LNCaP clone FGC (cell line): ENCODE data around the gene CASP9.

Source experiments
- DNase-seq: peaks from one replicate; pipeline ENCODE4 v3.0.0-alpha.2; 2011; ENCODE audit warnings: low read depth
- H3K4me3 ChIP-seq: 2 replicates; pipeline ENCODE4 v1.5.1; 2011; ENCODE audit warnings: mild to moderate bottlenecking, low read depth, low read length, control low read depth
- CTCF ChIP-seq: IDR thresholded peaks from 2 replicates; pipeline ENCODE4 v1.5.1; 2012; ENCODE audit warnings: mild to moderate bottlenecking; ENCODE audit not compliant: control insufficient read depth, insufficient read depth; ENCODE audit errors: extremely low read depth

Gene CASP9

DNA sequence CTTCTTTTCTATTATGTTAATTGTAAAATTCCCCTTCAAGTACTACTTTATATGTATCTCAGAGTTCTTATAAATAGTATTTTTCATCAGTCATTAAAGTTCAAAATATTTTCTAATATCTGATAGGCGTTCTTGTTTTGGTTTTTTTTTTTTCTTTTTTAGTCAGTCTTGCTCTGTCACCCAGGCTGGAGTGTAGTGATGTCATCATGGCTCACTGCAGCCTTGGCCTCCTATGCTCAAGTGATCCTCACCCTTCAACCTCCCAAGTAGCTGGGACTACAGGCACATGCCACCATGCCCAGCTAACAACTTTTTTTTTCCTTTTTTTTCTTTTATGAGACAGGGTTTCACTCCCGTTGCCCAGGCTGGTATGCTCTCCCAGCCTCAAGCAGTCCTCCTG, 33.6 kb upstream of the CASP9 start:
- no peak for DNase-seq
- TF ChIP-seq CTCF: no peak
- H3K4me3 ChIP-seq: no peak overlapping the region

- H3K4me3 ChIP-seq: no peak overlapping the region
- no peak for TF ChIP-seq CTCF
- no peak for DNase-seq
Measured at GRCh38 chr1:15557008-15557407, 33.0 kb upstream of the CASP9 start.

- no peak for DNase-seq
- H3K4me3 ChIP-seq: no peak overlapping the region
- TF ChIP-seq CTCF: no peak
Measured at GRCh38 chr1:15550573-15550972, 26.6 kb upstream of the CASP9 start.

DNA sequence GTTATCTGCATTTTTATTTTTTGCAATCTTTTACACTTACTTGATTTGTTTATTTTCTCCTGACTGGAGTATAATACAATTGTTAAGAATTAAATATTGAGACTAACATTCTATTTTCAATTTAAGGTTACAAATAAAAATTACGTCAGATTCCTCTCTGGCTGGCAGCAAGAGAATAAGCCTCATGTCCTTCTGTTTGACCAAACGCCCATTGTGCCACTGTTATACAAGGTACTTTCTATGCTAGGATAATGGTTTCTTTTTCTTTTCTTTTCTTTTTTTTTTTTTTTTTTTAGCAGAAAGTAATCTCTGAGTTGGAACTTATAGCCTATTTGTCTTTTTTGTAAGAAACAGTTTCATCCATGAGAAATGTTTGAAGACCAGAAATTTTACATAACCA, 22.6 kb upstream of the CASP9 start:
- TF ChIP-seq CTCF: no peak
- H3K4me3 ChIP-seq: no peak overlapping the region
- DNase-seq: no peak

DNA sequence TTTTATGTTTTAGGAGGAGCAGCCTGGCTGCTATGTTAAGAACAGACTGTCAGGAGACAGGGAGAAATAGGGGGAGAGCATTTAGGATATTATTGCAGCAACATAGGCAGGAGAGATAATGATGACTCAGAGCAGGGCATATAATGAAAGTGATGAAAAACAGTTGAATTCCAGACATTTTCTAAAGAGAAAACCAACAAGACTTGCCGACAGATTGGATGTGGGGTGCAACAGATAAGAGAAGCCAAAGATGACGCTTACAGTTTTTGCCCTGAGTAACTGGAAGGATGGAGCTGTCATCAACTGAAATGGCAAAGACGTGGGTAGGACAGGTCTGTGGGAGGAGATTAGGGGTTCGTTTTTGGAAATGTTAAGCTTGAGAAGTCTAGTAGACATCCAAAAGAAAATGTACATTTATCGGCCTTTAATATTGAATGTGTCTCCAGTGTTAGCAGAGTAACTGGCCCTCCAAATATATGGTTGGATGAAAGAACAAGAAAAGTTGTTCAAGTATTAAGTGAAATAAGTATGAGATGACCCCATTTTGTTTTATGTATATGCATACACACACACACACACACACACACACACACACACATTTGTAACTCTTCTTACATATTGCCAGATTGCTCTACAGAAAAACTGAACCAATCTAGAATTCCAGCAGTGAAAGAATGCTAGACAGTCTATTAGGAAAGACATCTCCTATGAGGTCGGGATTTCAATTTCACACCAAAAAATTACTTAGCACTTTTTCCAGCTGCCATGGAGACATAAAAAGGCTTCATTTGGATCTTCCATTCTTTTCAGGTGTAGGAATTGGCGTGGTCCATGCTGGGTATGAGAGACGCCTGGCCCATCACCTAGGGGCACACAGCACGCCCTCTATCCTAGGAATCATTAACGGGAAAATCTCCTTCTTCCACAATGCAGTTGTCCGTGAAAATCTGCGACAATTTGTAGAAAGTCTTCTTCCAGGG, 19.9 kb upstream of the CASP9 start:
- no peak for TF ChIP-seq CTCF
- no peak for DNase-seq
- no peak overlapping the region for H3K4me3 ChIP-seq

DNA sequence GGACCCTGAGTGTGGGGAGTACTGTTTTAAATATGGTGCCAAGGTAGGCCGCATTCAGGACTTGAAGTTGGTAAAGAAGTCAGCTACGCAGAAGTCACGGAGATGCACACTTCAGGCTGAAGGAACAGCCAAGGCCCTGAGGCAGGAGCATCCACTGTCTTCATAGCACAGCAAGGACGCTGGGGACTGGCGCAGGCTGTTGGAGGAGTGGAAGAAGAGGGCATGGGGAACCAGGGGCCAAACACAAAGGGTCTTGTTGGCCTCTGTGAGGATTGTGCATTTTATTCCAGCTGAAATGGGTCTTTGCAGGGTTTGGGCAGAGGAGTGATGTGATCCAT, 19.2 kb upstream of the CASP9 start:
- DNase-seq: no peak
- no peak for TF ChIP-seq CTCF
- H3K4me3 ChIP-seq: no peak overlapping the region
